OCI-LY7 (cell line): Measurements from ENCODE around the gene NAPB. TPM values are rescaled to one million over a fixed set of nuclear protein-coding genes. Genes with fewer than 3 reads are reported as not detected.

Source experiments
- BruUV-seq: library from RNA; stranded (reverse); fragments of 400-500 nt; replicated peaks from 2 replicates; lab custom pipeline; 2021; lab: Mats Ljungman, UMichigan
- CTCF ChIA-PET: fragments of 300-600 bp; sonication (Branson Sonifier 250); formaldehyde crosslinking; loops from one replicate; lab custom pipeline; 2022; ENCODE audit warnings: antibody characterized with exemption; ENCODE audit not compliant: unreplicated experiment; lab: Charles Lee
- POLR2A ChIA-PET: fragments of 300-600 bp; sonication (Branson Sonifier 250); formaldehyde crosslinking; loops from one replicate; lab custom pipeline; 2022; ENCODE audit warnings: antibody characterized with exemption; lab: Charles Lee
- DNase-seq: peaks from one replicate; pipeline ENCODE4 v3.0.0-alpha.2; 2015; ENCODE audit warnings: low spot score
- H2AFZ ChIP-seq: fragments of 200-600 bp; sonication (generic), shearing (Covaris generic); 2 replicates; pipeline ENCODE4 v1.6.1; 2014; ENCODE audit warnings: mild to moderate bottlenecking, antibody characterized with exemption, low read length, moderate library complexity
- H3K27ac ChIP-seq: fragments of 200-600 bp; sonication (generic); 2 replicates; pipeline ENCODE4 v1.5.1; 2014; ENCODE audit warnings: mixed run types, low read depth, mild to moderate bottlenecking, moderate library complexity, low read length, inconsistent platforms; ENCODE audit not compliant: poor library complexity, severe bottlenecking
- H3K36me3 ChIP-seq: fragments of 200-600 bp; sonication (generic); 2 replicates; pipeline ENCODE4 v1.6.1; 2014; ENCODE audit warnings: mild to moderate bottlenecking, antibody characterized with exemption, low read length, moderate library complexity, mixed read lengths; ENCODE audit not compliant: insufficient read depth
- H3K4me1 ChIP-seq: fragments of 200-600 bp; sonication (generic); 2 replicates; pipeline ENCODE4 v1.5.1; 2014; ENCODE audit warnings: mild to moderate bottlenecking, low read length; ENCODE audit not compliant: insufficient read depth, poor library complexity, severe bottlenecking
- H3K4me2 ChIP-seq: fragments of 200-600 bp; sonication (generic); 2 replicates; pipeline ENCODE4 v1.6.1; 2014; ENCODE audit warnings: mild to moderate bottlenecking, low read length
- H3K4me3 ChIP-seq: fragments of 200-600 bp; sonication (generic); 2 replicates; pipeline ENCODE4 v1.5.1; 2014; ENCODE audit warnings: mild to moderate bottlenecking, low read depth, low read length; ENCODE audit not compliant: poor library complexity, severe bottlenecking
- H3K79me2 ChIP-seq: fragments of 200-600 bp; sonication (generic); 2 replicates; pipeline ENCODE4 v1.6.1; 2016; ENCODE audit warnings: low read depth, mild to moderate bottlenecking, low read length, moderate library complexity, mixed read lengths; ENCODE audit not compliant: insufficient read depth
- H3K9me2 ChIP-seq: fragments of 200-600 bp; sonication (generic); 2 replicates; pipeline ENCODE4 v1.6.1; 2016; ENCODE audit warnings: mild to moderate bottlenecking, low read length, mixed read lengths; ENCODE audit not compliant: insufficient read depth
- H3K9me3 ChIP-seq: fragments of 200-600 bp; sonication (generic); 2 replicates; pipeline ENCODE4 v1.6.1; 2014; ENCODE audit warnings: mild to moderate bottlenecking, mixed run types, low read length, mixed read lengths
- H4K20me1 ChIP-seq: fragments of 200-600 bp; sonication (generic); 2 replicates; pipeline ENCODE4 v1.6.1; 2014; ENCODE audit warnings: mild to moderate bottlenecking, antibody characterized with exemption, low read length, moderate library complexity, mixed read lengths; ENCODE audit not compliant: insufficient read depth
- EZH2phosphoT487 ChIP-seq: fragments of 200-600 bp; sonication (generic); IDR thresholded peaks from 2 replicates; pipeline ENCODE4 v1.6.1; 2018; ENCODE audit warnings: low read depth, borderline replicate concordance, mild to moderate bottlenecking, mixed run types, antibody characterized with exemption, low read length, moderate library complexity, mixed read lengths
- intact Hi-C: fragments of 100-400 bp; cut with micrococcal nuclease; formaldehyde crosslinking; loops from one replicate; pipeline ENCODE4 v1.10.0; 2022; ENCODE audit not compliant: unreplicated experiment
- total RNA-seq, 2 experiments: library from RNA; depleted of rRNA in 1 of 2; stranded (reverse); fragments of >200 nt in 1 of 2; shearing (Covaris generic) in 1 of 2; gene quantifications; 2 replicates each; pipeline ENCODE4 v1.2.3, GENCODE V29; 2014 to 2022
- TF ChIP-seq, protein P1 (sequence below): fragments of 200-600 bp; sonication (generic); conservative IDR thresholded peaks from 2 replicates; pipeline ENCODE4 v1.5.1; 2014; ENCODE audit warnings: mild to moderate bottlenecking, antibody characterized with exemption, low read length, moderate library complexity, mixed read lengths

Gene NAPB
- total RNA-seq, 2 experiments from 2014 or later: 9.3 to 12.1 TPM

DNA sequence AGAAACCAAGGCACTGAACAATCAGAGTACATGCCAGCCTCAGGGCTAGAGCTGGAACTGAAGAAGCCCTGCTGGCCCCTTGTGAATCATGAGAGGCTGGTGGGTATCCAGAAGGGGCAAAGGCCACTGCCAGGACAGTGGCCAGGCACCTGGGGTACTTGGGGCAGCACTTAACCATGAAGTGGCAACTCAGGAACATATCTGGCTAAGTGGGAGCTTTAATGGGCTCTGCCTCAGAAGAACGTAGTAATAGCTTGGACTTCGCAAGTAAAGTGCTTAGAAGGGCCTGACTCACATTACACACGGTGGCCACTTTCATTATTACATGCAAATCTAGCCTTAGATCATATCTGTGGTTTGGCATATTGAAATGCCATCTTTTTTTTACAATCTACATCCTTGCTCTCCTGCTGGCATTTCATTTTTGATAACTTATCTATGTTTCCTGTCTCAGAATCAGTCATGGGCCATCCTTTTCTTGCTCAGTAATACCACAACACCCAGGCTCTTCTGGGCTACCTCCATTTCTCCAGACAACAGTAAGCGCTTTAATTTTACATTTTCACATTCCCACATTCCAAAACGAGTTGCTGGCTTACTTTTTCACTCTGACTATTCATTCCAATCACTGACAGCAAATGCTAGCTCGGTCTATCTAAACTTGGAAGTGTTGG, 21.6 kb downstream of the NAPB start:
- H3K4me3 ChIP-seq: no peak overlapping the region
- no peaks in the 10 kb centered on the region for H3K4me1 ChIP-seq
- ChIA-PET CTCF (no interaction called here), POLR2A (interaction anchor here (1.2 kb wide), 1 partner anchor 21 kb away, joined by 6 read pairs; no protein-coding TSS in a partner anchor)
- H3K4me2 ChIP-seq: no peak overlapping the region
- intact Hi-C loops: no loop called here
- BruUV-seq: no TSS peak
- no peak overlapping the region for H2AFZ ChIP-seq
- H3K9me2 ChIP-seq: no peaks in the 10 kb centered on the region
- H4K20me1 ChIP-seq: no peaks in the 10 kb centered on the region
- H3K36me3 ChIP-seq: peaks cover 26% of the 10 kb centered on the region
- H3K27ac ChIP-seq: no peak overlapping the region
- no peak for DNase-seq
- TF ChIP-seq, protein P1, sequence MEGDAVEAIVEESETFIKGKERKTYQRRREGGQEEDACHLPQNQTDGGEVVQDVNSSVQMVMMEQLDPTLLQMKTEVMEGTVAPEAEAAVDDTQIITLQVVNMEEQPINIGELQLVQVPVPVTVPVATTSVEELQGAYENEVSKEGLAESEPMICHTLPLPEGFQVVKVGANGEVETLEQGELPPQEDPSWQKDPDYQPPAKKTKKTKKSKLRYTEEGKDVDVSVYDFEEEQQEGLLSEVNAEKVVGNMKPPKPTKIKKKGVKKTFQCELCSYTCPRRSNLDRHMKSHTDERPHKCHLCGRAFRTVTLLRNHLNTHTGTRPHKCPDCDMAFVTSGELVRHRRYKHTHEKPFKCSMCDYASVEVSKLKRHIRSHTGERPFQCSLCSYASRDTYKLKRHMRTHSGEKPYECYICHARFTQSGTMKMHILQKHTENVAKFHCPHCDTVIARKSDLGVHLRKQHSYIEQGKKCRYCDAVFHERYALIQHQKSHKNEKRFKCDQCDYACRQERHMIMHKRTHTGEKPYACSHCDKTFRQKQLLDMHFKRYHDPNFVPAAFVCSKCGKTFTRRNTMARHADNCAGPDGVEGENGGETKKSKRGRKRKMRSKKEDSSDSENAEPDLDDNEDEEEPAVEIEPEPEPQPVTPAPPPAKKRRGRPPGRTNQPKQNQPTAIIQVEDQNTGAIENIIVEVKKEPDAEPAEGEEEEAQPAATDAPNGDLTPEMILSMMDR: no peak
- no peak for TF ChIP-seq EZH2phosphoT487
- H3K79me2 ChIP-seq: no peaks in the 10 kb centered on the region; the same call in 1 of the 2 replicates
- H3K9me3 ChIP-seq: no peaks in the 10 kb centered on the region

DNA sequence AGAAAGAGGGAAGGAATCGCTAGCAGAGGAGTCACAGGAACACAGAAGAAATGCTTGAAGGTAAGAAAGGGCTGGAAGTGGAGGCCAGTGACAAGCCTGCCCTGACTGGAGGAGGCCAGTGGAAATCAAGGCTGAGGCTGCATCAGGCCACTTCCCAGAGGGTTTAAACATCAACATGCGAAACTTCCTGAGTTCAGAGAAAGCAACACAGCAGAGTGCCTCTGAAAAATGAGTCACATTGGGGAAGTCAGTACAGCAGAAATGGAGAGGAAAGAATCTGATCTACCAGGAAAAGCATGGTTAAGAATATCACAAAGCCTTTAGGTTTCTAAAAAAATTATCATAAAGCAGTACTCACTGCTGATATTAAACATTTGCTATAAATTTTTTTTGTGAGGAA, 23.3 kb downstream of the NAPB start:
- intact Hi-C loops: no loop called here
- no peaks in the 10 kb centered on the region for H3K79me2 ChIP-seq
- H3K9me2 ChIP-seq: no peaks in the 10 kb centered on the region
- no peak for DNase-seq
- no peak overlapping the region for H2AFZ ChIP-seq
- peaks cover 43% of the 10 kb centered on the region for H3K36me3 ChIP-seq
- H3K4me3 ChIP-seq: no peak overlapping the region
- no peaks in the 10 kb centered on the region for H3K9me3 ChIP-seq
- H4K20me1 ChIP-seq: no peaks in the 10 kb centered on the region
- H3K4me1 ChIP-seq: peaks cover under 1% of the 10 kb centered on the region
- no peak overlapping the region for H3K4me2 ChIP-seq
- POLR2A ChIA-PET: no interaction called here
- BruUV-seq: no TSS peak
- CTCF ChIA-PET: no interaction called here
- TF ChIP-seq EZH2phosphoT487: no peak
- TF ChIP-seq, protein P1: no peak
- H3K27ac ChIP-seq: no peak overlapping the region

DNA sequence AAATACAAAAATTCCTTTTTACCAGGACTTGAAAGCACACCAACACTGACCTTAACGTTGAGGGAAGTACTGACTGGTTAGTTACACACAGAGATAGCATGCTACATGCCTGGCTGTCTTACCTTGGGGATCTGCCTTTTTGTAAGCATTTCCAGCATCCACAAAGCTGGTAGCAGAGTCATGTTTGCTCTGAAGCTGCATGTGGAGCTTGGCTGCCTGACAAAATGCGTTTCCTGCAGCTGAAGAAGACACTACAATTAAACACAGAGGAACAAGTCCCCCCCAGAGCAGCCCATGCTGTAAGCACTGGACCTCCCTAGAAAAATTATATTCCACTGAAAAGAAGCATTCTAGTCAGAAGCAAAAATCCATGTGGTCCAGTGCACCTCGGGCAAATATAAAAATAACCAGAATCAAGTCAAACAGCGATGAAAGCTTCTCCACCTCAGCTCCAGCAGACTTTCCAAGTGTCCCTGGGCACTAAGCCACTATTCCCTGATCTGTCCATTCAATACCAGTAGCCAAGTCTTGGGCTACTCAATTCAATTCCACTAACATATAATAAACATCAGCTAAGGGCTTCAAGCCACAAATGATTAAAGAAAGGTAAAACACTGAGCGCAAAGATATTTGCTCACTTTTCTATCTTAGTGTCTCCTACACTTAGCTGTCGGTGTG, 24.2 kb downstream of the NAPB start:
- no peak overlapping the region for H3K4me2 ChIP-seq
- CTCF ChIA-PET: no interaction called here
- no peaks in the 10 kb centered on the region for H4K20me1 ChIP-seq
- H3K79me2 ChIP-seq: no peaks in the 10 kb centered on the region
- H3K36me3 ChIP-seq: peaks cover 44% of the 10 kb centered on the region
- H3K9me2 ChIP-seq: no peaks in the 10 kb centered on the region
- no peak for TF ChIP-seq EZH2phosphoT487
- TF ChIP-seq, protein P1: no peak
- no peak overlapping the region for H2AFZ ChIP-seq
- H3K9me3 ChIP-seq: no peaks in the 10 kb centered on the region
- POLR2A ChIA-PET: interaction anchor here (0.6 kb wide), 1 partner anchor 11 kb away, joined by 3 read pairs; no protein-coding TSS in a partner anchor
- intact Hi-C loops: no loop called here
- no TSS peak for BruUV-seq
- H3K4me1 ChIP-seq: peaks cover 10% of the 10 kb centered on the region
- H3K27ac ChIP-seq: no peak overlapping the region
- DNase-seq: no peak
- no peak overlapping the region for H3K4me3 ChIP-seq
